K562 (cell line): ENCODE results near the gene LITAF. TPM values are rescaled to one million over a fixed set of nuclear protein-coding genes. Genes with fewer than 3 reads are reported as not detected.

ENCODE experiments used
- ATAC-seq: fragments of 200-7000 bp; cut with Tn5 transposase; 3 replicates; pipeline ENCODE4 v1.9.1; 2020; ENCODE audit warnings: moderate library complexity
- BruUV-seq: library from RNA; stranded (reverse); fragments of 400-500 nt; replicated peaks from 2 replicates; lab custom pipeline; 2021; lab: Mats Ljungman, UMichigan
- CTCF ChIA-PET: fragments of 300-600 bp; formaldehyde crosslinking; extraction: SDS; loops from one replicate; lab custom pipeline; 2021; ENCODE audit warnings: low intra/inter-chr PET ratio; lab: Yijun Ruan, JAX
- POLR2A ChIA-PET: fragments of 300-600, 350-650 bp; sonication (Branson Sonifier 250); formaldehyde crosslinking; extraction: SDS; loops from one replicate; lab custom pipeline; 2021; ENCODE audit warnings: antibody characterized with exemption, inconsistent platforms; lab: Yijun Ruan, JAX
- DNase-seq, 4 experiments: peaks; one replicate each; pipeline versions ENCODE4 v3.0.0 to v3.0.0-alpha.2; 2011 to 2018; ENCODE audit warnings: low spot score in 3 of 4, mixed read lengths in 3 of 4; ENCODE audit errors: extremely low read depth in 1 of 4
- FAIRE-seq: peaks from 2 replicates; lab custom pipeline; 2011; peaks lifted over from hg19 to GRCh38; lab: Jason Lieb, UNC
- H2AFZ ChIP-seq: 2 replicates; pipeline ENCODE4 v1.6.0; 2011; ENCODE audit warnings: low read depth, low read length, control low read depth, inconsistent platforms
- H3K27ac ChIP-seq: fragments of 200-600 bp; 3 replicates; pipeline ENCODE4 v1.8.0; 2011; ENCODE audit warnings: low read depth, mild to moderate bottlenecking, control low read depth, inconsistent platforms, low read length, moderate library complexity, mixed read lengths; ENCODE audit errors: extremely low read depth
- H3K27me3 ChIP-seq, 2 experiments: fragments of 300-600 bp in 1 of 2; 2 replicates in 1 of 2; 3 replicates in 1 of 2; pipeline versions ENCODE4 v1.6.0 to v1.8.0; 2011; ENCODE audit warnings: inconsistent platforms in 2 of 2, low read length in 2 of 2, mild to moderate bottlenecking in 1 of 2, mixed read lengths in 1 of 2, moderate library complexity in 1 of 2; ENCODE audit not compliant: control insufficient read depth in 2 of 2, insufficient read depth in 2 of 2
- H3K36me3 ChIP-seq: fragments of 300-600 bp; 3 replicates; pipeline ENCODE4 v1.8.0; 2011; ENCODE audit warnings: mild to moderate bottlenecking, low read length, inconsistent platforms; ENCODE audit not compliant: control insufficient read depth, insufficient read depth
- H3K4me1 ChIP-seq, 2 experiments: fragments of 200-600 bp in 1 of 2; replicated peaks in 1 of 2; 2 replicates in 1 of 2; 3 replicates in 1 of 2; pipeline versions ENCODE4 v1.5.1 to v1.8.0; 2011; ENCODE audit warnings: inconsistent platforms in 2 of 2, low read length in 2 of 2, mild to moderate bottlenecking in 1 of 2, mixed read lengths in 1 of 2, moderate library complexity in 1 of 2; ENCODE audit not compliant: control insufficient read depth in 2 of 2, insufficient read depth in 2 of 2
- H3K4me2 ChIP-seq: 2 replicates; pipeline ENCODE4 v1.6.1; 2011; ENCODE audit warnings: low read length, control low read depth, inconsistent platforms, mixed read lengths; ENCODE audit not compliant: insufficient read depth
- H3K4me3 ChIP-seq: fragments of 200-600 bp; sonication (generic), shearing (Covaris generic); 2 replicates; pipeline ENCODE4 v1.5.1; 2016; ENCODE audit warnings: control low read depth, inconsistent platforms
- H3K79me2 ChIP-seq: fragments of 200-600 bp; 3 replicates; pipeline ENCODE4 v1.8.0; 2011; ENCODE audit warnings: low read length, inconsistent platforms; ENCODE audit not compliant: control insufficient read depth, insufficient read depth
- H3K9ac ChIP-seq, 2 experiments: 2 replicates each; pipeline versions ENCODE4 v1.6.0 to v1.6.1; 2011; ENCODE audit warnings: low read depth in 2 of 2, low read length in 2 of 2, control low read depth in 1 of 2, inconsistent platforms in 1 of 2, mild to moderate bottlenecking in 1 of 2, mixed read lengths in 1 of 2; ENCODE audit not compliant: insufficient read depth in 1 of 2
- H3K9me1 ChIP-seq: one replicate; pipeline ENCODE4 v1.6.0; 2011; ENCODE audit warnings: inconsistent platforms, mild to moderate bottlenecking, low read length, moderate library complexity; ENCODE audit not compliant: control insufficient read depth, insufficient read depth
- H3K9me3 ChIP-seq: replicated peaks from 2 replicates; pipeline ENCODE4 v1.5.1; 2011; ENCODE audit warnings: low read depth, low read length, inconsistent platforms; ENCODE audit not compliant: control insufficient read depth, insufficient read depth
- H4K20me1 ChIP-seq: replicated peaks from 2 replicates; pipeline ENCODE4 v1.6.1; 2011; ENCODE audit warnings: low read length, inconsistent platforms, mixed read lengths; ENCODE audit not compliant: control insufficient read depth, insufficient read depth
- ZNF408 ChIP-seq: fragments of 250-450 bp; sonication (Bioruptor Pico); IDR thresholded peaks from 2 replicates; pipeline ENCODE4 v1.4.0; 2020; ENCODE audit warnings: low read depth, mild to moderate bottlenecking, moderate library complexity
- ZNF512 ChIP-seq: IDR thresholded peaks from 2 replicates; pipeline ENCODE4 v1.6.1; 2016; ENCODE audit warnings: missing genetic modification characterization, missing compliant biosample characterization
- WGBS: fragments of 100-300 bp; shearing (Covaris generic); methylation state at CpG from one replicate; pipeline ENCODE4 v1.1.6; 2016; ENCODE audit warnings: low coverage, mixed read lengths; ENCODE audit not compliant: insufficient coverage; ENCODE audit errors: missing lambda C conversion rate; 5-methylcytosine and 5-hydroxymethylcytosine counted together
- in situ Hi-C: fragments of 300-500 bp; cut with MboI; formaldehyde crosslinking; loops from 4 replicates; pipeline ENCODE4 v1.15.0; 2018; ENCODE audit warnings: inconsistent platforms, mixed read lengths
- intact Hi-C: fragments of 100-400 bp; cut with micrococcal nuclease; formaldehyde crosslinking; loops from 2 replicates; pipeline ENCODE4 v1.14.2; 2022
- polyA plus RNA-seq, 8 experiments: library from polyadenylated mRNA; depleted of rRNA in 4 of 8; stranded (reverse) in 5 of 8; unstranded in 3 of 8; fragments of >200 nt; fragmentation: Nextera tagmentation in 2 of 8; fragmentation: Illumina TruSeq in 1 of 8; extraction: Ambion mirVana in 2 of 8; extraction: Trizol in 1 of 8; gene quantifications; 2 replicates each; pipeline versions ENCODE4 v1.2.1 to v1.2.3, GENCODE V29; 2011 to 2014; ENCODE audit warnings: inconsistent platforms in 1 of 8, missing spikeins in 1 of 8
- total RNA-seq, 7 experiments: library from RNA; depleted of rRNA in 6 of 7; stranded (reverse); fragments of >200 nt in 6 of 7; fragmentation: Illumina TruSeq in 2 of 7; extraction: Trizol in 2 of 7; gene quantifications; 2 replicates each; pipeline versions ENCODE4 v1.2.1 to v1.2.3, GENCODE V29; 2011 to 2021; ENCODE audit warnings: low replicate concordance in 1 of 7

Gene LITAF
- total and polyA plus RNA-seq, 9 of the 15 experiments (the other 6 are each of a cell fraction or from before 2014, with no cell fraction given) = 4.1 to 17.8 (median 11.9) TPM

- no peak overlapping the region for H3K27ac ChIP-seq
- no peak for FAIRE-seq
Observed at GRCh38 chr16:11588321-11589197, 1.8 kb upstream of the LITAF start.

More at GRCh38 chr16:11588321-11589197, 1.8 kb upstream of the LITAF start:
- Histone ChIP-seq H3K79me2 (no peaks in the 10 kb centered on the region), H4K20me1 (no peaks in the 10 kb centered on the region; the same call in 1 of the 2 replicates), H2AFZ (no peak overlapping the region), H3K9ac (no peak overlapping the region), H3K36me3 (no peaks in the 10 kb centered on the region), H3K9me3 (no peaks in the 10 kb centered on the region), H3K9me1 (no peaks in the 10 kb centered on the region), H3K4me1 (peaks cover 0 to 18% of the 10 kb centered on the region in 2 experiments; a peak in 4 of 5 replicates), H3K4me2 (no peak overlapping the region), H3K27me3 (peaks cover 21 to 25% of the 10 kb centered on the region in 2 experiments), H3K4me3 (no peak overlapping the region)
- DNase-seq (no peak), ATAC-seq (no peak)
- TF ChIP-seq ZNF408 (CRISPR knock-in tag) (no peak), ZNF512 (tag) (peak; percentile 77)
- ChIA-PET POLR2A (interaction anchor here (0.6 to 0.7 kb wide), 3 partner anchors 11 to 28 kb away, joined by 3 to 4 read pairs (median 3); no protein-coding TSS in a partner anchor), CTCF (interaction anchor here (0.6 kb wide), 1 partner anchor 1493 kb away, joined by 4 read pairs; no protein-coding TSS in a partner anchor)
- no TSS peak for BruUV-seq
- in situ Hi-C loops = no loop called here
- intact Hi-C loops = no loop called here
- WGBS = 25% methylated on average over 7 of the region's 7 CpGs
